H1 (cell line): ENCODE measurements around the gene TCERG1L.

Experiments used
- CEBPB ChIP-seq: IDR thresholded peaks from 2 replicates; pipeline ENCODE4 v1.6.1; 2012; ENCODE audit warnings: low read depth, low read length
- EP300 ChIP-seq, 2 experiments: IDR thresholded peaks; 1 replicate in 1 of 2; 2 replicates in 1 of 2; pipeline ENCODE4 v1.6.1; 2011 to 2012; ENCODE audit warnings: low read depth in 2 of 2, low read length in 2 of 2, mild to moderate bottlenecking in 2 of 2, borderline replicate concordance in 1 of 2, inconsistent platforms in 1 of 2, moderate library complexity in 1 of 2
- RFX5 ChIP-seq: IDR thresholded peaks from 2 replicates; pipeline ENCODE4 v1.6.1; 2011; ENCODE audit warnings: low read depth, low read length, improper control_type of control experiment, borderline replicate concordance
- TF ChIP-seq, protein P1 (sequence below), 3 experiments: IDR thresholded peaks; 1 replicate in 2 of 3; 2 replicates in 1 of 3; pipeline versions ENCODE4 v1.5.1 to v1.6.1; 2011; ENCODE audit warnings: low read length in 3 of 3, mild to moderate bottlenecking in 3 of 3, inconsistent platforms in 2 of 3, low read depth in 1 of 3, moderate library complexity in 1 of 3; ENCODE audit not compliant: insufficient read depth in 1 of 3; ENCODE audit errors: control extremely low read depth in 1 of 3

DNA sequence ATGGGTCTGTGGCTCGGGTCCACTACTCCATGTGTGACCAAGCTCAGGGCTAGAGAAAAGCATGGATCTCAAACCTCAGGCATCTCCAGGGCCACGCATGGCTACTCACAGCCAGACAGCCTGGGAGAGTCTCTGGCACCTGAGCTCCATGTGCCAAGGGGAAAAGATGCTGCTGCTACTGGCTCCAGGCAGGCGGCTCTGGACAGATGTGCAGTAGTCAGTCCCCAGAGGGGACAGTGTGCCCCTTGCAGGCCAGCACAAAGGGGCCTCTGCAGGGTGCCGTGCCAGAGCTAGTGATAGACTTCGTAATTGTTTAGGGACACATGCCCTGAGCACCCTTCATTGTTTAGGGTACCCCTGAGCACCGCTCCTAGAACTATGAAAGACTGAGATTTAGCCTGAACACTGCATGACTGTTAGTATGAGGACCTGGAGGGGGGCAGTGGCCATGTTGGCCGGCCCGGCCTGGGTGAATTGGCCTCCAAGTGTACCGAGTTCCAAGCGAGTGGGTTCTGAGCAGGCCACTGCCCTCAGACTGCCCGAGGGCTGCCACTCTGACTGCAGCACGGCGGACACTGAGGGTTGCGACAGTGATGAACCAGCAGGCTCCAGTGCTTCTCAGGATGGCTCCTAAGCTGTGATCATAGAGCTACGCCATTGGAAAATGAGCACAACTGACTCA is 80.7 kb downstream of the TCERG1L start:
- TF ChIP-seq CEBPB (no peak), RFX5 (no peak), EP300 (IDR thresholded peaks at IDR 0.05; ENCODE audit: borderline replicate concordance in 1 of 2, low read depth in 2 of 2, low read length in 2 of 2) (no peak)
- TF ChIP-seq, protein P1, sequence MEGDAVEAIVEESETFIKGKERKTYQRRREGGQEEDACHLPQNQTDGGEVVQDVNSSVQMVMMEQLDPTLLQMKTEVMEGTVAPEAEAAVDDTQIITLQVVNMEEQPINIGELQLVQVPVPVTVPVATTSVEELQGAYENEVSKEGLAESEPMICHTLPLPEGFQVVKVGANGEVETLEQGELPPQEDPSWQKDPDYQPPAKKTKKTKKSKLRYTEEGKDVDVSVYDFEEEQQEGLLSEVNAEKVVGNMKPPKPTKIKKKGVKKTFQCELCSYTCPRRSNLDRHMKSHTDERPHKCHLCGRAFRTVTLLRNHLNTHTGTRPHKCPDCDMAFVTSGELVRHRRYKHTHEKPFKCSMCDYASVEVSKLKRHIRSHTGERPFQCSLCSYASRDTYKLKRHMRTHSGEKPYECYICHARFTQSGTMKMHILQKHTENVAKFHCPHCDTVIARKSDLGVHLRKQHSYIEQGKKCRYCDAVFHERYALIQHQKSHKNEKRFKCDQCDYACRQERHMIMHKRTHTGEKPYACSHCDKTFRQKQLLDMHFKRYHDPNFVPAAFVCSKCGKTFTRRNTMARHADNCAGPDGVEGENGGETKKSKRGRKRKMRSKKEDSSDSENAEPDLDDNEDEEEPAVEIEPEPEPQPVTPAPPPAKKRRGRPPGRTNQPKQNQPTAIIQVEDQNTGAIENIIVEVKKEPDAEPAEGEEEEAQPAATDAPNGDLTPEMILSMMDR (IDR thresholded peaks at IDR 0.05; ENCODE audit: control extremely low read depth in 1 of 3, insufficient read depth in 1 of 3, low read depth in 1 of 3, low read length in 3 of 3): no peak
